NCI-H69 (cell line): ENCODE data around the gene KCNIP4.

Experiments used
- DNase-seq: peaks from one replicate; lab custom pipeline; 2025; lab: John Stamatoyannopoulos, UW

The KCNIP4 gene

DNA sequence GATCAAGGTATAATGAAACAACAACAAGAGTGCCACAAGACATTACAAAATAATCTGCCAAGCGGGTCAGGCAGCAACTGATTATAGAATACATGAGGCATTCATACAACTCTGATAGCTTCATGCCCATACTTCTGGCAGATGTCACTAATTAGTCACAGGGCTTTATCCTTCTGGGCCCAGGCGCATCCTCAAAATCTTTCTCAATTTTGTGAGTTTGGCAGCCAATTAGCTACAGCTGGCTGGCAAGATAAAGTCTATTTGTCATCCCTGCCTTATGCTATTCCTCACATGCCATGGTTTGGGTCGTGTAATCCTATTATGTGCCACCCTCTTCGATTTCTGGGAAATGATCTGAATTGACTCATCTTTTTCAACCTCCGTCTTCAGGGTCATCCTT, 994.0 kb downstream of the KCNIP4 start:
- no peak for DNase-seq

DNA sequence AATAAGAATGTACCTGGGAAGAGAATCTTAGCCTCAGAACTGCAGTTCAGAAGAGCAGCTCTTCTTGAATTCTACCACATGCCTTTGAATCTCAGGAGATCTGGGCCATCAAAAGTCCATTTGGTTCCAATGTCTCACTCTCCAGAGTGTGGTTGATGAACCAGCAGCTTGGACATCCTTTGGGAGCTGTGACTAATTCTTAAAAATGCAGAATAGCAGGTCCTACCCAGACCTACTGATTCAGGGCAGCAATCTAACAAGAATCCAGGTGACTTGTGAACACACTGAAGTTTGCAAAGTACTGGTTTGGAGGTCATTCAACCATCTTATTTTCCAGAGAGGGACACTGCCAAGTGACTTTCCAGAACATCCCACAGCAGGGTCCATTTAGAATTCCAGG, 1003.6 kb downstream of the KCNIP4 start:
- no peak for DNase-seq

- DNase-seq: peak; percentile 57
These were observed 1004.1 kb downstream of the KCNIP4 start for GRCh38 chr4:20944451-20944850.

DNA sequence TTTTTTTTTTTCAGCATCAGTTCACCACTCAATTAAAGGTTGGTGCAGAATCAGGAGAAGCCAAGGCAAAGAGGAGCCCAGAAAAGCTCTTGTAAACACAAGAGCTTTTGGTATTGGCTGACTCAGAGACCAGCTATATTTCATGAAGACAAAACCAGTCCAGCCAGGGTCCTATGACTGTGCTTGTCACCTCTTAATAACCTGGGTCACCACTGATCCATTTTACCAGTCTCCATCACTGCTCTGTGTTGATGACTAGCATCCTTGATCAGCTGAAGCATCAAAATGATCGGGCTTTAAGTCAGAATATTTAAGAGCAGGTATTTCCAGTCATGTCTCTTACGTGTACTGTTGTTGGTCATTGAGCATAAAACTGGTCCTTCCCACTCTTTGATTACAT, 1010.4 kb downstream of the KCNIP4 start:
- DNase-seq: no peak

DNA sequence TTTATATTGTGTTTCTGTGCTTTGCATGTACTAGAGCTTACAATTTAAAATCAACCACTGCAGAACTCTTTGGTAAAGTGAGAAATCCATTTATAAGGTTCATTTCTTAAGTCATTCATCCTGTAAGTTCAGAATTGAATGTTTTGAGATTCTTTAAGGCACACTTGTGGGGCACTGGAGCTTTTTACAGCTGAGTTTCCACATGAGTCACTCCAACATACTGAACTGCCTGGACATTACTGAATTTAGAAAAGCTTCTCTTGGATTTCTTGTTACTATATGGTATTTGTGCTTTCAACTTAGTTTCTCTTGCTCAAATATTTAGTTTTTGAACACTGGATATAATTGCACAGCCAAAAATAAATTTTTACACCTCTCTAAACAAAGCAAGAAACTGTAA, 1022.0 kb downstream of the KCNIP4 start:
- no peak for DNase-seq

- no peak for DNase-seq
These were observed 1023.4 kb downstream of the KCNIP4 start for GRCh38 chr4:20925176-20925575.

DNA sequence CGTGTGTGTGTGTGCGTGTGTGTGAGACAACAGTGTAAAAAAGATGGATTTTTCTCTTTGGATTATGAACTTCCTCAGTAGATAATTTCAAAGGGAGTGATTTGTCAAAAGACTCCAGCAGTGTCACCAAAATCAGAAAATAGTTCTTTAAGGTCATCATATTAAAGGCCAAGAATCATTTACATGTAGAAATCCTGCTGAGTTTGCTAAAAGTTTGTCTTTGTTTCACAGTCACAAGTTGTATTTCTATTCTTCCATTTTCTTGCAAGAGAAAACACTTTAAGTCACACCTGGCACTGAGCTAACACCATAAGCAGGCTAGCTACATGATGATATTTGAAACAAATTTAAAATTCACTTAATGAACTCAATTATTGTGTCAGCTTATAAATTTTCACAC, 1025.6 kb downstream of the KCNIP4 start:
- no peak for DNase-seq

DNA sequence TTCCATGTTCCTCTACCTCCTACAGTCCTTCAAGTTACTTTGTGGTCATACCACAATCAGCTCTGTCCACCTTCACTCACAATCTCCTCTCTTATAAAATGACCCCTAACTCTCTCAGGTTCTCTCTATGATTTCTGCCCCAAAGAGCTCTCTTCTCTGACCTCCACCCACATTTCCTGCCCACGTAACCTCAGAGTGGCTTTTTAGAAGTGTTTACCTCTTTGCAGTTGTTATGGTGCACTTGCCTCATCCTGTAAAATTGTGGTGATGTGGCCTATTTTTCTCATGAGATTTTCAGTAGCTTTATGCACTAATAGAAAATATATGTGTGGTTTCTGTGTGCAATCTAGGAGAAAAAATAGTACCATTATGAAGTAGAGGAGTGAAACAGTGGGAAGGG, 1032.5 kb downstream of the KCNIP4 start:
- DNase-seq: no peak

DNA sequence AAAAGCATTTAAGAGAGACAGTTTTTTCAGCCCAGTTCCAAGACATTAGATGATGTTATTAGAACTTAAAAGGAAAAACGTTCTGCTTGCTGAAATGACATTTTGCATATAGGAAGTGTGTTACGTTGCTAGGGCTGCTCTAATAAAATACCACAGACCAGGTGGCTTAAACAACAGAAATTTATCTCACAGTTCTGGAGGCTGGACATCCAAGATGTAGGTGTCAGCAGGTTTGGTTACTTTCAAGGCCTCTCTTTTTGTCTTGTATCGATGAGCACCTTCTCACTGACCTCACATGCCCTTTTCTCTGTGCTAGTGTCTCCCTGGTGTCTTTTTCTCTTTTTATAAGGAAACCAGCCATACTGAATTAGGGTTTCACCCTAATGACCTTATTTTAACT, 1043.6 kb downstream of the KCNIP4 start:
- no peak for DNase-seq

- no peak for DNase-seq
These were observed 1046.7 kb downstream of the KCNIP4 start for GRCh38 chr4:20901851-20902250.

GRCh38 chr4:20899591-20899990, 1049.0 kb downstream of the KCNIP4 start:
- DNase-seq: no peak

GRCh38 chr4:20895988-20896387, 1052.6 kb downstream of the KCNIP4 start:
- DNase-seq: no peak

DNA sequence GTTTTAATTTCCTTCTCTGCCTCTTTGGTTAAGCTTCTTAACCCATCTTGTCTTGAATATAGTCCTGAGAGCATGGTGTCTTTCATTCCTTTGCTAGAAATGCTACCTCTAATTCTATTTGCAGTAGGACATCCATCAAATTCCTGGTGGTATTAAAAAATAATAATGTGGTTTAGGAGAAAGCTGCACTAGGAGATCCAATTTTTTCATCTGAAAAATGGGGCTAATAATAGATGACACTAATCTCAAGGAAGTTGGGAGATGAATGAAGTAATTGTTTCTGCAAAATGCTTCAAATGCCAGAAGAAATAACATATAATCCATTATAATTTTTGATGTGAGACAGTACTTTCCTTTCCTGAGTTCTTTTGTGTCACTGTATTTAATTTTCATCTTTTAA, 1053.4 kb downstream of the KCNIP4 start:
- DNase-seq: no peak

GRCh38 chr4:20890761-20891160, 1057.8 kb downstream of the KCNIP4 start:
- no peak for DNase-seq

DNA sequence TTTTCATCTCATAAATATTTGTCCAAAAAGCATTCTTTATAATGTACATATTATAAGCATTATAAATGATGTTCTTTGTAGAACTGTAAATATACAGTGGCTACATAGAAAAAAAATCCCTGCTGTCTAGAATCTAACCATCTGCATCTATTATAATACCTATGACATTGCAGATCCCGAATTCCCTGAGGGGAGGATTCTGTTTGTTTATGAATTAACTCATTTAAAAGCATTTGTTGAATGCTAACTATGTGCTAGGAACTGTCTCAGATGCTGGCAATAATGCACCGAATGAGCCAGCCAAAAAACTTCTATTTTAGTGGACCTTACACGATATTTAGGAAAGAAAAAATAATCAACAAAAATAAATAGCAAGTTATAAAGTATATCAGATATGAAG, 1058.7 kb downstream of the KCNIP4 start:
- peak; percentile 57 for DNase-seq

GRCh38 chr4:20883677-20884076, 1064.9 kb downstream of the KCNIP4 start:
- no peak for DNase-seq

DNA sequence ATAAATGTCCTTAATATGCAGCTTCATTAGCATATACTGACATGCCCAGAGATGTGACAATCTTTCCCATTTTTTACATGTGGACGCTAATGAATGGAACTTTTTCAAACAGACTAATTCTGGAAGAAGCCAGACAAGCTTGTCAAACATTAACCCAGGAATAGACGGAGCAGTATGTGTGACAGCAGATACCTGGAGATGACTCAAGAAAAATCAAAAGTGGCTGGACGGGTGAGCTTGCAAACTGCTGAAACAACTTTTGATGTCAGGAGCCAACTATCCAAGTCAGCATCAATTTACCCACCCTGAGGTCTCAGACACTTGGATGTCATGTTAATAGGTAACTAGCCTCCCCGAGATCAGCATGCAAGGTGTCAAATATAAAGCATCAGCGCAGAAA, 1065.3 kb downstream of the KCNIP4 start:
- no peak for DNase-seq

DNA sequence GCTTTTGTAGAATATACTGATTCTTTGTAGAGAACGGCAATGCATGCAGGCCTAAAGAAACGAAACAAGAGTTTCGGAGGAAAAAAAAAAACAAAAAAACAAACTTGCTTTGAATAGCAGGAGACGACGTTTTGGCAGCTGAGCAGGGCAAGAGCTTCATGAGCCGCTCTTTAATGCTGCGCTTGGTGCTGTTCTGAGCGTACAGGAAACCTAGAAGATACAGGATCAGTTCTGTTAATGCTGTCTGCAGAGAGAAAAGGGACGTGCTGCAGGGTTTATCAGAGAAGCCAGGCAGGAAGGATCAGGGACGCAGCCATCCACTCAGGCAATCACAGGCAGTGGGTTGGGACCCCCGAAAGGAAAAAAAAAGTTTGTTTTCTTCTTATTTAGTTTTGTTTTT, 1066.1 kb downstream of the KCNIP4 start:
- DNase-seq: no peak

DNA sequence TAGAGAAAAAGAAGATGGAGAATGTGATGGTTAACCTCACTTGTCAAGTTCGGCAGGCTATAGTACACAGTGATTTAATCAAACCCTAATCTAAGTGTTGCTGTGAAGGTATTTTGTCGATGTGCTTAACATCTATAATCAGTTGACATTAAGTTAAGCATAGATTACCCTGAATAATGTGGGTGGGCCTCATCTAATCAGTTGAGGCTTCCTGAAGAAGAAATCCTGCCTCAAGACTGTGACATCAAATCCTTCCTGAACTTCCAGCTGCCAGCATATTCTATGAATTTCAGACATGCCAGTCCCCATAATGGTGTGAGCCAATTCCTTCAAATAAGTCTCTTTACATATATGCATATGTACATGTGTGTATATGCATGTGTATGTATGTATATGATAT, 1066.9 kb downstream of the KCNIP4 start:
- no peak for DNase-seq

DNA sequence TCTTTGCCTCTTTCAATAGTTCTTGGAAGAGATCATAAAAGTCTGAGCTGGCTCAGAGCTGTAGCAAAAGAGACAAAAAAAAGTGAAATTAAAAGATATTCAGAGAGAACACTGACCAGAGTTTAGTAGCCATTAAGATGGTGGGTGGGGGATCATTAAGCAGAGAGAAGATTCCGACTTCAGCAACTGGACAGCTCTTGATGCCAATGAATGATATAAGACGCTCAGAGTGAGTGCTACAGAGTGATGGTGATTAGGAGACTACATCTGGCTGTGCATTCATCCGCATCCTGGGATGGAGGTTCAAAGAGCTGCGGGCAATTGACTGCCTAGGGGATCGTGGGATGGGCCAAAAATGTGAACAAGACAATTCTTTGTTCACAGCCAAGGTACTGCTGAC, 1069.8 kb downstream of the KCNIP4 start:
- DNase-seq: no peak

DNA sequence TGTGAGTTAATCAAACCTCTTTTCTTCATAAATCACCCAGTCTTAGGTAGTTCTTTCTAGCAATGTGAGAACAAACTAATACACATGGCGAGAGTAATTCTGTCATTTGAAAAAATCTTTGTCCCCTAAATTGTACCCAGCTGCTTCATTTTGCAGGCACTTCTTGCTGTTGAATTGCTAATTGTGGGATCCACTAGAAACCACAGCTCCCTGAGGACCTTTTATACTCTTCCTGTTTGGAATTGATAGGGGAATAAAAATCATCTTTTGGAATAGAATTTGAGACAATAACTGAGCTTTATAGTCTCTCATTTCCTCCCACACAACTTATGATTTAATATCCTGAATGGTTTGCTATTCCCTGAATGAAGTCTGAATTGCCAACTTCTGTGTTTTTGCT, 1078.1 kb downstream of the KCNIP4 start:
- no peak for DNase-seq

DNA sequence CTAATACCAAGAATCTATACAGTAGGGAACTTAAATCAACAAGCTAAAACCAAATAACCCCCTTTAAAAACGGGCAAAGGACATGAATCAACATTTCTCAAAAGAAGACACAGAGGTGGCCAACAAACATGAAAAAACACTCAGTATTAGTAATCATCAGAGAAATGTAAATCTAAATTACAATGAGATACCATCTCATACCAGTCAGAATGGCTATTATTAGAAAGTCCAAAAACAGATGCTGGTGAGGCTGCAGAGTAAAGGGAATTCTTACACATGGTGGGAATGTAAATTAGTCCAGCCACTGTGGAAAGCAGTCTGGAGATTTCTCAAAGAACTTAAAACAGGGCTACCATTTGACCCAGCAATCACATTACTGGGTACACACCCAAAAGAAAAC, 1080.5 kb downstream of the KCNIP4 start:
- DNase-seq: no peak

- DNase-seq: no peak
These were observed 1087.7 kb downstream of the KCNIP4 start for GRCh38 chr4:20860878-20861277.

- no peak for DNase-seq
These were observed 1089.3 kb downstream of the KCNIP4 start for GRCh38 chr4:20859097-20859781.

GRCh38 chr4:20857081-20857480, 1091.5 kb downstream of the KCNIP4 start:
- no peak for DNase-seq
